Effector memory CD4-positive, alpha-beta T cell (primary cell): ENCODE measurements around the gene JOSD2.

Experiments used
- DNase-seq, 3 donors: peaks; one replicate each; pipeline ENCODE4 v3.0.0-alpha.2; 2020
- H3K27ac ChIP-seq: 2 replicates; pipeline ENCODE4 v1.7.0; 2013; ENCODE audit warnings: mild to moderate bottlenecking, low read length, moderate library complexity; ENCODE audit not compliant: insufficient read depth, poor library complexity, severe bottlenecking
- H3K27me3 ChIP-seq: replicated peaks from 2 replicates; pipeline ENCODE4 v1.7.0; 2013; ENCODE audit warnings: mild to moderate bottlenecking, low read length; ENCODE audit not compliant: insufficient read depth, control insufficient read depth, poor library complexity, severe bottlenecking
- H3K36me3 ChIP-seq: 2 replicates; pipeline ENCODE4 v1.7.0; 2013; ENCODE audit warnings: mild to moderate bottlenecking, low read length, moderate library complexity; ENCODE audit not compliant: control insufficient read depth, insufficient read depth
- H3K4me1 ChIP-seq: 2 replicates; pipeline ENCODE4 v1.7.0; 2013; ENCODE audit warnings: low read length, mild to moderate bottlenecking; ENCODE audit not compliant: control insufficient read depth, insufficient read depth, poor library complexity, severe bottlenecking
- H3K4me3 ChIP-seq: 2 replicates; pipeline ENCODE4 v1.7.0; 2013; ENCODE audit warnings: low read length, low read depth, mild to moderate bottlenecking; ENCODE audit not compliant: insufficient read depth, poor library complexity, severe bottlenecking
- H3K9me3 ChIP-seq: 2 replicates; pipeline ENCODE4 v1.7.0; 2013; ENCODE audit warnings: mild to moderate bottlenecking, low read length, moderate library complexity; ENCODE audit not compliant: control insufficient read depth

Gene JOSD2

DNA sequence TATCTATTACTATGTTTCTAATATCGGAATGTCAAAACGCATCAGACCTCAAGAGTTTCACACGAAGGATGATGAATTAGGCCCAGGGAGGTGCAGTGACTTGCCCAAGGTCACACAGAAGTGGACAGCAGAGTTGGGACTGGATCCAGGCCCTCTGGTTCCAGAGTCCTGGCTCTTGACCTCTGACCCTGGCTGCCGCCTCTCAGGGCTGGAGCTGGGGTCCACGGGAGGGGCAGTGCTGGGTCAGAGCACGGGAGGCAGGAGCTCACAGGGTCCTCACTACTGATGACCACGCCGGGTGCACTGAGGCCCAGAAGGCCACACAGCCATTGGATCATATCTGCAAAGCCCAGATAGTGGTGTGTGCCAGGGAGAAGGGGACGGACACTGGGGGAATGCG lies 11.9 kb upstream of the JOSD2 start:
- Histone ChIP-seq H3K27me3 (no peaks in the 10 kb centered on the region), H3K36me3 (no peaks in the 10 kb centered on the region), H3K27ac (no peak overlapping the region), H3K4me1 (no peaks in the 10 kb centered on the region), H3K9me3 (no peaks in the 10 kb centered on the region), H3K4me3 (no peak overlapping the region)
- no peak for DNase-seq

DNA sequence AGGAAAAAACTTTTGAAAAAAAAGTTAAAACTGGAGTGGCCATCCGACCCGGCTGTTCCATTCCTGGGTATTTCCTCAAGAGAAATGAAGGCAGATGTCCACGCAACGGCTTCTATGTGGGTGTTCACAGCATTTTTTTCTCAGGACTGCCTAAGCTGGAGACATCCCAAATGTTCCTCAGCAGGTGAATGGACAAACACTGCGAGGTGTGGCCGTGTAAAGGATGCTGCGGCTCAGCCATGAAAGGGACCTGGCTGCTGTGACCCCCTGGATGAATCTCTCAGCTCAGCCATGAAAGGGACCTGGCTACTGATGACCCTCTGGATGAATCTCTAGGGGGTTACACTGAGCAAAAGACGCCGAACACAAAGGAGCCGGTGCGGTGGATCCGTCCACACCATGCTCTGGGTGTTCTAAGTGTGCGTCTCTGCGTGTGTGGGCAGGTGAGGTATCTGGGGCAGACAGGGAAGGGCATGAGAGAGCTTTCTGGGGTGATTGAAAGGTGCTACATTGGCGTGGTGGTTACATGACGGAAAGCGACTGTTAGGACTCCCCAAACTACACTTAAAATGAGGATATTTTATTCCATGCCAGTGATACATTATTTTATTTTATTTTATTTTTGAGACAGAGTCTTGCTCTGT lies 10.0 kb upstream of the JOSD2 start:
- Histone ChIP-seq H3K4me1 (no peaks in the 10 kb centered on the region), H3K27ac (no peak overlapping the region), H3K4me3 (no peak overlapping the region), H3K9me3 (no peaks in the 10 kb centered on the region), H3K27me3 (no peaks in the 10 kb centered on the region), H3K36me3 (no peaks in the 10 kb centered on the region)
- DNase-seq, result no peak

GRCh38 chr19:50519006-50519575 lies 8.1 kb upstream of the JOSD2 start:
- H3K4me1 ChIP-seq, result no peaks in the 10 kb centered on the region
- H3K9me3 ChIP-seq, result no peaks in the 10 kb centered on the region
- H3K36me3 ChIP-seq, result no peaks in the 10 kb centered on the region
- H3K4me3 ChIP-seq, result no peak overlapping the region
- no peak for DNase-seq
- no peak overlapping the region for H3K27ac ChIP-seq
- no peaks in the 10 kb centered on the region for H3K27me3 ChIP-seq

DNA sequence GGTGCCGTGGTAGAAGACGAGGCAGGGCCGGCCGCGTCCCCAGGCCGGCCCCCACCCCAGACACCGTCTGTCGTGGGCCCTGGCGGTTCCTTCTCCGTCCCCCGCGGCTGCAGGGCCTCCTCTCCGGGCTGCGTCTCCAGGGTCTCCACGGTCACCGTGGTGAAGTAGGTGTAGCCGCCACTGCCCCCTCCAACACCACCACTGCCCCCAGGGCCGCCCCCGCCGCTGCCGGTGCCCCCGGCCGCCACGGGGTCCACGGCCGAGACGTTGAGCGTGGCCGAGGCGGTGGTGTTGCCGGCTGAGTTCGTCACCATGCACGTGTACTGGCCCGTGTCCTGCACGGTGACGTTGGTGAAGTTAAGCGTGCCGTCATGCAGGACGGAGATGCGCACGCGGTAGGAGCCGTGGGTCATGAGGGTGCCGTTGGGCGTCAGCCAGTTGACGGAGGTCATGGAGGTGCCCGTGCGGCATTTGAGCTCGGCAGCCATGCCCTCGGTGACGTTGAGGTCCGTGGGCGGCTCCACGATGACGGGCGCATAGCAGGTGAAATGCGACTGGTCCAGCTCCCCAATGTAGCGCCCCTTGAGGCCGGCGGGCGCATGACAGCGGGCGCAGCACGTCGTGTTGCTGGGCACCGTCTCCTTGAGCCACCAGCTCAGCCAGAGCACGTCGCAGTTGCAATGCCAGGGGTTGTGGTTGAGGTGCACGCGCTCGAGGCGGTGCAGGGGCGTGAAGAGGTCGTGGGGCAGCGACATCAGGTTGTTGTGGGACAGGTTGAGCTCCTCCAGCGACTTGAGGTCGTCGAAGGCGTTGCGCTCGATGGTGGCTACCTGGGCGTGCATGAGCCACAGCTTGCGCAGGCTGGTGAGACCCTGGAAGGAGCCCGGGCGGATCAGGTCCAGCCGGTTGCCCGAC lies 7.4 kb upstream of the JOSD2 start:
- Histone ChIP-seq H3K27me3 (no peaks in the 10 kb centered on the region), H3K4me3 (no peak overlapping the region), H3K27ac (no peak overlapping the region), H3K4me1 (no peaks in the 10 kb centered on the region), H3K36me3 (no peaks in the 10 kb centered on the region), H3K9me3 (no peaks in the 10 kb centered on the region)
- DNase-seq, result no peak

DNA sequence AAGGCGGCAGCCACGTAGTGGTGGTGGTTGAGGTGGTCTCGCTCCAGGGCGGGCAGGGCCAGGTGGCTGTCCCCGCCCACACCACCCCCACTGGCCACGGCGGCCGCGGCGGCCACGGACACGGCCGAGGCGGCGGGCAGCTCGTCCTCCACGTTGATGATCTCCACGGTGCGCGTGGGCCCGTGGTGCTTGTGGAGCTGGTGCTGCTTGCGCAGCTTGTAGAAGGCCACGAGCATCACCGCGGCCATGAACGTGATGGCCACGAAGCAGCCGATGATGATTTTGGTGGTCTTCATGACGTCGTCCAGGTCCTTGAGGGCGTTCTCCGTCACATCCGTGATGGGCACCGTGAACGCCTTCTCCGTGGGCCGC lies 6.7 kb upstream of the JOSD2 start:
- H3K36me3 ChIP-seq, result no peaks in the 10 kb centered on the region
- no peaks in the 10 kb centered on the region for H3K9me3 ChIP-seq
- H3K4me1 ChIP-seq, result no peaks in the 10 kb centered on the region
- H3K4me3 ChIP-seq, result no peak overlapping the region
- H3K27ac ChIP-seq, result no peak overlapping the region
- no peaks in the 10 kb centered on the region for H3K27me3 ChIP-seq
- no peak for DNase-seq

GRCh38 chr19:50516964-50517703 lies 6.1 kb upstream of the JOSD2 start:
- H3K36me3 ChIP-seq, result no peaks in the 10 kb centered on the region
- H3K27me3 ChIP-seq, result no peaks in the 10 kb centered on the region
- DNase-seq, result no peak
- no peaks in the 10 kb centered on the region for H3K9me3 ChIP-seq
- H3K27ac ChIP-seq, result no peak overlapping the region
- H3K4me1 ChIP-seq, result no peaks in the 10 kb centered on the region
- no peak overlapping the region for H3K4me3 ChIP-seq

DNA sequence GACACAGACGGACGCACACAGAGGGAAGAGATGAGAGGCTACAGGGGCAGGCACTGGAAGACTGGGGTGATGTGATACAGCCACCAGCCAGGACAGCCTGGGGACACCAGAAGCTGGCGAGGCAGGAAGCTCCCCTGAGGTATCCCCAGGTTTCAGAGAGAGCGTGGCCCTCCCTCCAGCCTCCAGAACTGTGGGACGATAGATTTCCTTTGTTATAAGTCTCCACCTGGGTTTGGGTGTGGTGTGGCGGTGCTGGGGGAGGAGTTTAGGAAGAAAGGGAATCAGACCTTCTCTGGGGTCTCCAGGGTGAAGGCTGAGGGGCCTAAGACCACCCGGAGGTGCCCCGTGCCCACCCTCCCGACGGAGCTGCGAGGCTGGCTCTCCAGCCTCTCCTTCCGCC lies 5.5 kb upstream of the JOSD2 start:
- H3K36me3 ChIP-seq, result no peaks in the 10 kb centered on the region

GRCh38 chr19:50515168-50515561 lies 4.2 kb upstream of the JOSD2 start:
- Histone ChIP-seq H3K36me3 (no peaks in the 10 kb centered on the region), H3K4me1 (peaks cover 12% of the 10 kb centered on the region), H3K27ac (no peak overlapping the region), H3K9me3 (no peaks in the 10 kb centered on the region), H3K27me3 (no peaks in the 10 kb centered on the region), H3K4me3 (no peak overlapping the region)
- DNase-seq, result no peak

More for the DNA sequence above, 5.5 kb upstream of the JOSD2 start:
- Histone ChIP-seq H3K4me1 (no peaks in the 10 kb centered on the region), H3K27me3 (no peaks in the 10 kb centered on the region), H3K4me3 (no peak overlapping the region), H3K9me3 (no peaks in the 10 kb centered on the region), H3K27ac (no peak overlapping the region)
- DNase-seq, result no peak

- Histone ChIP-seq H3K27ac (no peak overlapping the region), H3K27me3 (no peaks in the 10 kb centered on the region), H3K4me1 (peaks cover 12% of the 10 kb centered on the region), H3K36me3 (no peaks in the 10 kb centered on the region), H3K4me3 (no peak overlapping the region), H3K9me3 (no peaks in the 10 kb centered on the region)
- no peak for DNase-seq
Observed at GRCh38 chr19:50514346-50515167, 3.6 kb upstream of the JOSD2 start.
